Fibroblast of skin of left quadriceps (primary cell): ENCODE measurements around the gene PDLIM5.
"Not testable (repeated sequence)": the region's sequence is repeated elsewhere in the genome, so short reads cannot be mapped to it uniquely, and the experiment has no call there.

ENCODE experiments used
- DNase-seq, 2 experiments: peaks; one replicate each; pipeline ENCODE4 v3.0.0-alpha.2; 2013; ENCODE audit warnings: low read depth in 2 of 2

The PDLIM5 gene

GRCh38 chr4:94649381-94650133, 197.8 kb downstream of the PDLIM5 start:
- peak; percentile 69 for DNase-seq

DNA sequence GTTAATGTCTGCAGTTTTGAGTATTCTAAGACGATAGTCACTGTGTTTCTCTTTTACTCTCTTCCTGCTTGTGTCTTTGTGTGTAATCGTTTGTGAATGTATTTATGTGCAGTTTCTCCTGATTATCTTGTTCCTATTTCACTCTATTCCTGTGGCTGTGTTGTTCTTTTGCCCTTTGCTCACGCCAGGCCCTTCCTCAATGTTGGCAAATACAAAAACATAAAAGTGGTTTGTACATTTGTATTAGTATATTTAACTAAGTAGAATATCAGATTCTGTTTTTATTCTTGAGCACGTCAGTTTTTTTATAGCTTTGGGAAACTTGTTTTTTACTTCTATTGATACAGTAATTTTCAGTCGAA, 198.4 kb downstream of the PDLIM5 start:
- no peak for DNase-seq

GRCh38 chr4:94650690-94651089, 198.9 kb downstream of the PDLIM5 start:
- DNase-seq = no peak

- DNase-seq = no peak
Observed at GRCh38 chr4:94653095-94653649, 201.4 kb downstream of the PDLIM5 start.

DNA sequence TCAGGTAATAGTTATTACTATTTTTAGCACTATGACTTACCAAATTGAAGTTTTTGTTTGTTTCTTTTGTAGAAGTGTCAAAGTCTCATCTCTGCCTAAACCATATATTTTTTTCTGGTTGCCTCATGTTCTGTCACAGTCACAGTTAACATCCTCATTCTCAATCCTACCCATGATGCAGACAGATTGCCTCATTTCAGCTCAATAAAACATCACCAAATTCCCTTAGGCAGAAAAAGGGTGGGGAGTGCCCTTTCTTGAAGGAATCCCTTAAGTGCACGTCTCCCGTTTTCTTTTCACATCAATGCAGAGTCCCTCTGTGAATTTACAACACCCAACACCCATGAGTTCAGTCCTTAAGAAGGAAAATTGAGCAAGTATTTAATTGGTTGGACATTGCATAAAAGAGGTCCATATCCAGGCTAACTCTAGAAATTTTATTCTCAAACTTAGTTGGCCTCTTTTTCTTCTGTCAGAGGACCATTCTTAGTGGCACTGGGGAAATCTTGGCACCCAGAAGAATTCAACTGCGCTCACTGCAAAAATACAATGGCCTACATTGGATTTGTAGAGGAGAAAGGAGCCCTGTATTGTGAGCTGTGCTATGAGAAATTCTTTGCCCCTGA, 202.4 kb downstream of the PDLIM5 start:
- no peak for DNase-seq

GRCh38 chr4:94654714-94655113, 203.0 kb downstream of the PDLIM5 start:
- DNase-seq = no peak

DNA sequence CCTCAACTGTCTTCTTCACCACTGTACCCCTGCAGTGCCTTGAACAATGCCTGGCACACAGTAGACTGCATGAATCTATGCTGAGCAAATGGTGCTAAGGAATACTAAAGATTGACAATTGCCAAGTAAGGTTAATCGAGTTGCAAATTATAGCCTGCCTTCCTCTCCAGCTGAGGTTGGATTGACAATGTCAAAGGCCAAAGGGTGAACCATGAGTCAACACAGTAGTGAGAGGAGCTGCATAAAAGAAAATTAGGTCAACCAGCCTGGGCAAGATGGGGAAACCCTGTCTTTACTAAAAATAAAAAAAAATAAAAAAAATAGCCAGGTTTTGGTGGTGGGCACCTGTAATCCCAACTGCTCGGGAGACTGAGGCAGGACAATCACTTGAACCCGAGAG, 208.9 kb downstream of the PDLIM5 start:
- no peak for DNase-seq

GRCh38 chr4:94665021-94665420, 213.3 kb downstream of the PDLIM5 start:
- DNase-seq = not testable (repeated sequence)

- DNase-seq = no peak
Observed at GRCh38 chr4:94665500-94666404, 214.0 kb downstream of the PDLIM5 start.

DNA sequence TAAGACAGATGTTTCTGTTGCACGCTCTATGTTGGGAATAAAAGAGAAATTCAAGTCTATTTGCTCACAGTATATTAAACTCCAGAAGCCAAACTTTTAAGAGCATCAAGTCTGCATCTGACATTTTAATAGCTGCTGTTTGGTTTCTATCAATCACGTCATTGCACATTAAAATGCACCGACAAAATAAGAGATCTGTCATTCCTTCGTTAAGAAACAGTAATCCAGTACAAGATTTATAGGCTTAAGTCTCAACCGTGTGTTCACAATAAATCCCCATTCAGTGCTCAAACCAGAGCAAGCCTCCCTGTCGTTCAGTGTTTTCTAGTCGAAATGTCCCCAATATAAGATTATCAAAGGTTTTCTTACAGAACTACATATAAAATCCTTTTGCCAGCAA, 217.0 kb downstream of the PDLIM5 start:
- peak; percentile 37 to 40 for DNase-seq

GRCh38 chr4:94669672-94670664, 218.2 kb downstream of the PDLIM5 start:
- DNase-seq = no peak

DNA sequence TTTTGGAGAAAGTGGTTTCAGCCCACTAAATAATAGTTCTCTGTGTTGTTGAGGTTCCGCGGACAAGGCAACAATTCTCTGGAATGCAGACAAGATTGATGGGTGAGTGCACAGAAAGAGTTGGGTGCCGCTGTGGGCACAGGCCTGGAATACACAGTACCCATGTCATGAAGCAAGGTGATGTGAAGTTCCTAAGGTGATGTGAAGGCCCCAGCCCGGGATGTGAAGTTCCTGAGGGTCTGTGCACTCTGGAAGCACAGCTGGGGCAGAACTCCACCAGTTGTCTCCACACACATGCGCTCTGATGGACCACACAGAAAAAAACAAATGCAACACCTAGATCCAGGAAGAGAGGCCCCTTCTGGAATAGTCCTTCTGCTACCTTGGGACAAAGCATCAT, 219.4 kb downstream of the PDLIM5 start:
- no peak for DNase-seq

GRCh38 chr4:94673961-94674360, 222.2 kb downstream of the PDLIM5 start:
- DNase-seq = no peak

GRCh38 chr4:94676970-94677369, 225.2 kb downstream of the PDLIM5 start:
- DNase-seq = peak; percentile 7 to 8

DNA sequence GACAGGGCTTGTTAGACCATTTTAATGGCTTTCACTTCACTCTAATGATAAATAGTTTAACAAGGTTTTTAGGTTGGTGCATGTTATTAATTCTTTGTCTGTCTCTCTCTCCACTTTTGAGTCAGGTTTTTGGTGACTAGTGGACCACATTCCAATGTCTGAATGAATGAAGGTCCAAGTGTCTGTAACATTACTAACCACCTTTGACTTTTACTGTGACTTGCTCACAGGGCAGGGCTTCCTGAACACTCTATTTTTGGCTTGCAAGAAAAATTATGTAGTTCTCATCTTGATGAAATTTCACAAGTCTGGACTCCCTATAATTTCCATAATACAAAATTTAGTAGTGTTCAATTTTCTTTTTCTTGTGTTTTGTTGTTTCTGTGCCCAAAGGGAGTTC, 227.2 kb downstream of the PDLIM5 start:
- no peak for DNase-seq

GRCh38 chr4:94680176-94680862, 228.6 kb downstream of the PDLIM5 start:
- no peak for DNase-seq

- no peak for DNase-seq
Observed at GRCh38 chr4:94686086-94686485, 234.3 kb downstream of the PDLIM5 start.

- no peak for DNase-seq
Observed at GRCh38 chr4:94689155-94689860, 237.6 kb downstream of the PDLIM5 start.

DNA sequence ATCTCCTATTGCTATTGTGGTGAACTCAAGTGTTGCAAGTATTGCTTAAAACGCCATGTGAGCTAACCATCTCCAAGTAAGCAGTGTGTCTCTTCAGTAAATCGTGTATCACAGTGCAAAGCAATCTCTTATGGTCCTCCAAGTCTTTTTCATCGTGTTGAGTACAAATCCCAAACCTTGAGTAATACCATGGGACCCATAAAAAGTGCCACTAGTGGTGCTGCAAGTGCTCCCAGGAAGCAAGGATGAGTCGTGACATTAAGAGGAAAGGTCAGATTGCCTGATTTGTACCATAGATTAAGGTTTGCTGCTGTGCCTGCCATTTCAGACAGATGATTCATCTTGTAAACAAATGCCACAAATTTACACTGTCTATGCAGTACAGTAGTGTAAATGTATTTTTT, 239.1 kb downstream of the PDLIM5 start:
- peak; percentile 18 to 27 for DNase-seq

GRCh38 chr4:94691552-94691951, 239.8 kb downstream of the PDLIM5 start:
- no peak for DNase-seq
